OCI-LY7 (cell line): ENCODE results near the gene LTN1. TPM values are rescaled to one million over a fixed set of nuclear protein-coding genes. Genes with fewer than 3 reads are reported as not detected.

ENCODE experiments used
- BruUV-seq: library from RNA; stranded (reverse); fragments of 400-500 nt; replicated peaks from 2 replicates; lab custom pipeline; 2021; lab: Mats Ljungman, UMichigan
- CTCF ChIA-PET: fragments of 300-600 bp; sonication (Branson Sonifier 250); formaldehyde crosslinking; loops from one replicate; lab custom pipeline; 2022; ENCODE audit warnings: antibody characterized with exemption; ENCODE audit not compliant: unreplicated experiment; lab: Charles Lee
- POLR2A ChIA-PET: fragments of 300-600 bp; sonication (Branson Sonifier 250); formaldehyde crosslinking; loops from one replicate; lab custom pipeline; 2022; ENCODE audit warnings: antibody characterized with exemption; lab: Charles Lee
- DNase-seq: peaks from one replicate; pipeline ENCODE4 v3.0.0-alpha.2; 2015; ENCODE audit warnings: low spot score
- H2AFZ ChIP-seq: fragments of 200-600 bp; sonication (generic), shearing (Covaris generic); 2 replicates; pipeline ENCODE4 v1.6.1; 2014; ENCODE audit warnings: mild to moderate bottlenecking, antibody characterized with exemption, low read length, moderate library complexity
- H3K27ac ChIP-seq: fragments of 200-600 bp; sonication (generic); 2 replicates; pipeline ENCODE4 v1.5.1; 2014; ENCODE audit warnings: mixed run types, low read depth, mild to moderate bottlenecking, moderate library complexity, low read length, inconsistent platforms; ENCODE audit not compliant: poor library complexity, severe bottlenecking
- H3K36me3 ChIP-seq: fragments of 200-600 bp; sonication (generic); 2 replicates; pipeline ENCODE4 v1.6.1; 2014; ENCODE audit warnings: mild to moderate bottlenecking, antibody characterized with exemption, low read length, moderate library complexity, mixed read lengths; ENCODE audit not compliant: insufficient read depth
- H3K4me1 ChIP-seq: fragments of 200-600 bp; sonication (generic); 2 replicates; pipeline ENCODE4 v1.5.1; 2014; ENCODE audit warnings: mild to moderate bottlenecking, low read length; ENCODE audit not compliant: insufficient read depth, poor library complexity, severe bottlenecking
- H3K4me2 ChIP-seq: fragments of 200-600 bp; sonication (generic); 2 replicates; pipeline ENCODE4 v1.6.1; 2014; ENCODE audit warnings: mild to moderate bottlenecking, low read length
- H3K4me3 ChIP-seq: fragments of 200-600 bp; sonication (generic); 2 replicates; pipeline ENCODE4 v1.5.1; 2014; ENCODE audit warnings: mild to moderate bottlenecking, low read depth, low read length; ENCODE audit not compliant: poor library complexity, severe bottlenecking
- H3K79me2 ChIP-seq: fragments of 200-600 bp; sonication (generic); 2 replicates; pipeline ENCODE4 v1.6.1; 2016; ENCODE audit warnings: low read depth, mild to moderate bottlenecking, low read length, moderate library complexity, mixed read lengths; ENCODE audit not compliant: insufficient read depth
- H3K9me2 ChIP-seq: fragments of 200-600 bp; sonication (generic); 2 replicates; pipeline ENCODE4 v1.6.1; 2016; ENCODE audit warnings: mild to moderate bottlenecking, low read length, mixed read lengths; ENCODE audit not compliant: insufficient read depth
- H3K9me3 ChIP-seq: fragments of 200-600 bp; sonication (generic); 2 replicates; pipeline ENCODE4 v1.6.1; 2014; ENCODE audit warnings: mild to moderate bottlenecking, mixed run types, low read length, mixed read lengths
- H4K20me1 ChIP-seq: fragments of 200-600 bp; sonication (generic); 2 replicates; pipeline ENCODE4 v1.6.1; 2014; ENCODE audit warnings: mild to moderate bottlenecking, antibody characterized with exemption, low read length, moderate library complexity, mixed read lengths; ENCODE audit not compliant: insufficient read depth
- EZH2phosphoT487 ChIP-seq: fragments of 200-600 bp; sonication (generic); IDR thresholded peaks from 2 replicates; pipeline ENCODE4 v1.6.1; 2018; ENCODE audit warnings: low read depth, borderline replicate concordance, mild to moderate bottlenecking, mixed run types, antibody characterized with exemption, low read length, moderate library complexity, mixed read lengths
- intact Hi-C: fragments of 100-400 bp; cut with micrococcal nuclease; formaldehyde crosslinking; loops from one replicate; pipeline ENCODE4 v1.10.0; 2022; ENCODE audit not compliant: unreplicated experiment
- total RNA-seq, 2 experiments: library from RNA; depleted of rRNA in 1 of 2; stranded (reverse); fragments of >200 nt in 1 of 2; shearing (Covaris generic) in 1 of 2; gene quantifications; 2 replicates each; pipeline ENCODE4 v1.2.3, GENCODE V29; 2014 to 2022
- TF ChIP-seq, protein P1 (sequence below): fragments of 200-600 bp; sonication (generic); conservative IDR thresholded peaks from 2 replicates; pipeline ENCODE4 v1.5.1; 2014; ENCODE audit warnings: mild to moderate bottlenecking, antibody characterized with exemption, low read length, moderate library complexity, mixed read lengths

LTN1 gene
- total RNA-seq, 2 experiments from 2014 or later = 18.4 to 32.6 TPM

DNA sequence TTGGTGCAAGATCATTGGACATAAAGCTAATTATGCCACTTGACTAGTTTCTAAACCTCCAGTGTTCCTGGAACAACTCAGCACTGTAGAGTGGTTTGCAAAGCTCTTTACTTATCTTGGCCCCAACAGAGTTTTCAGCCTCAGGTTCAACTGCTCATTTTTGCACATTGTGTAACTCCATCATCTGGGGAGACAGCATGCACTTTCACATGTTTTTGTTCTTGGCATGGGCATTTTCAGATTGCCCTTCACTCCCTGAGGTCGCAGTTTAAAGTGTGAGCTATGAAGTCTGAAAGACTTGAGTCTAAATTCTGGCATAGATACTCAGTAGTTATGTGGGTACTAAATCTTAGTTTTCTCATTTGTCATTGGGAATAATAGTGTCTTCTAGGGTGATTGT is 36.8 kb upstream of the LTN1 start:
- no peak for DNase-seq
- Histone ChIP-seq H3K36me3 (peaks cover 66% of the 10 kb centered on the region), H3K4me1 (peaks cover 22% of the 10 kb centered on the region), H3K27ac (no peak overlapping the region), H3K4me3 (no peak overlapping the region), H3K9me3 (no peaks in the 10 kb centered on the region), H3K9me2 (no peaks in the 10 kb centered on the region), H3K4me2 (no peak overlapping the region), H3K79me2 (peaks cover 40% of the 10 kb centered on the region), H4K20me1 (no peaks in the 10 kb centered on the region), H2AFZ (no peak overlapping the region)
- POLR2A ChIA-PET = interaction anchor here (1.1 to 3.3 kb wide), 6 partner anchors 8 to 44 kb away, joined by 3 to 16 read pairs (median 4); partner anchors contain the start of genes CCT8 and LTN1
- CTCF ChIA-PET = no interaction called here
- intact Hi-C loops = no loop called here
- TF ChIP-seq EZH2phosphoT487 = no peak
- TF ChIP-seq, protein P1, sequence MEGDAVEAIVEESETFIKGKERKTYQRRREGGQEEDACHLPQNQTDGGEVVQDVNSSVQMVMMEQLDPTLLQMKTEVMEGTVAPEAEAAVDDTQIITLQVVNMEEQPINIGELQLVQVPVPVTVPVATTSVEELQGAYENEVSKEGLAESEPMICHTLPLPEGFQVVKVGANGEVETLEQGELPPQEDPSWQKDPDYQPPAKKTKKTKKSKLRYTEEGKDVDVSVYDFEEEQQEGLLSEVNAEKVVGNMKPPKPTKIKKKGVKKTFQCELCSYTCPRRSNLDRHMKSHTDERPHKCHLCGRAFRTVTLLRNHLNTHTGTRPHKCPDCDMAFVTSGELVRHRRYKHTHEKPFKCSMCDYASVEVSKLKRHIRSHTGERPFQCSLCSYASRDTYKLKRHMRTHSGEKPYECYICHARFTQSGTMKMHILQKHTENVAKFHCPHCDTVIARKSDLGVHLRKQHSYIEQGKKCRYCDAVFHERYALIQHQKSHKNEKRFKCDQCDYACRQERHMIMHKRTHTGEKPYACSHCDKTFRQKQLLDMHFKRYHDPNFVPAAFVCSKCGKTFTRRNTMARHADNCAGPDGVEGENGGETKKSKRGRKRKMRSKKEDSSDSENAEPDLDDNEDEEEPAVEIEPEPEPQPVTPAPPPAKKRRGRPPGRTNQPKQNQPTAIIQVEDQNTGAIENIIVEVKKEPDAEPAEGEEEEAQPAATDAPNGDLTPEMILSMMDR = no peak
- no TSS peak for BruUV-seq

DNA sequence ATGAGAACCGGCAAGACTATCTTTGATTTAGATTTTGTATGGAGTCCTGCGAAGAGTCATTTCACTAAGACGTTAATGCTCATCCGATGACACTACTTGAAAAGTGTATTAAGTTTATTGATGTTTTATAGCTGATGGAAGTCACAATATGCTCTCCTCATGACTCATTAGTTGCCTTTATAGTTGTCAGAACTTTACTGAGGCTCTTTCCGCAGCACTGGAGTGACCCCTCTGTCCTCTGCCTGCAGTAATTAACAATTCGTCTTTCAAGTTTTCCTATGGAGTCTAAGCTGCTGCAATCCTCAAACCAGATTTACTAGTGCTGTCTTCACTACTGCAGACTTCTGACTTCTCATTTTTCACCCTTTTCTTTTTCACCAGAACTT is 32.6 kb upstream of the LTN1 start:
- ChIA-PET POLR2A (interaction anchor here (0.6 to 5.8 kb wide), 7 partner anchors 15 to 294 kb away, joined by 3 to 54 read pairs (median 4); partner anchors contain the start of gene CCT8), CTCF (no interaction called here)
- Histone ChIP-seq H2AFZ (peak overlapping the region; percentile 96), H3K4me1 (peaks cover 27% of the 10 kb centered on the region), H3K9me2 (no peaks in the 10 kb centered on the region), H3K79me2 (peaks cover 40% of the 10 kb centered on the region), H3K4me3 (peak overlapping the region; percentile 85), H4K20me1 (no peaks in the 10 kb centered on the region), H3K27ac (peak overlapping the region; percentile 79), H3K4me2 (peak overlapping the region; percentile 92), H3K36me3 (peaks cover 26% of the 10 kb centered on the region), H3K9me3 (no peaks in the 10 kb centered on the region)
- no peak for DNase-seq
- intact Hi-C loops = loop anchor here (2.0 kb wide), 3 partner anchors 23 to 47 kb away; partner anchors contain the start of genes CCT8 and LTN1
- TF ChIP-seq EZH2phosphoT487 = no peak
- TF ChIP-seq, protein P1 = no peak
- BruUV-seq = TSS peak; percentile 66
